ENCODE results near the gene RPL41. TPM values are rescaled to one million over a fixed set of nuclear protein-coding genes. Genes with fewer than 3 reads are reported as not detected.

RPL41 gene
- polyA plus RNA-seq, 1 experiment = 7,461 TPM

GRCh38 chr12:56104815-56105608 is 11.4 kb upstream of the RPL41 start:
- ChIA-PET CTCF (interaction anchor here (0.8 to 2.2 kb wide), 5 partner anchors 14 to 109 kb away, joined by 3 to 12 read pairs (median 4); partner anchors contain the start of gene ZC3H10), POLR2A (interaction anchor here (0.9 to 3.3 kb wide), 14 partner anchors 10 to 255 kb away, joined by 3 to 42 read pairs (median 4); partner anchors contain the start of genes ERBB3, ESYT1, IKZF4 and RAB5B)
- Histone ChIP-seq H3K4me3 (ENCODE audit: low read depth, low read length) (peak overlapping the region; percentile 92), H3K27me3 (ENCODE audit: control insufficient read depth, insufficient read depth, low read length) (no peaks in the 10 kb centered on the region), H3K9me3 (ENCODE audit: control insufficient read depth, insufficient read depth, low read length) (peaks cover 6% of the 10 kb centered on the region; the same call in 1 of the 2 replicates), H3K27ac (ENCODE audit: low read depth, low read length) (peak overlapping the region; percentile 21)
- DNase-seq (ENCODE audit: low read depth, low spot score) = no peak
- TF ChIP-seq CTCF (IDR thresholded peaks at IDR 0.05; ENCODE audit: low read depth, low read length) = no peak

GRCh38 chr12:56105609-56105902 is 10.9 kb upstream of the RPL41 start:
- ChIA-PET POLR2A (interaction anchor here (0.5 to 3.3 kb wide), 3 partner anchors 12 to 70 kb away, joined by 3 to 42 read pairs (median 19); partner anchors contain the start of genes ERBB3, RPL41 and ZC3H10), CTCF (no interaction called here)

GRCh38 chr12:56107242-56107641 is 9.2 kb upstream of the RPL41 start:
- peaks cover 6% of the 10 kb centered on the region; the same call in 1 of the 2 replicates for H3K9me3 ChIP-seq (ENCODE audit: control insufficient read depth, insufficient read depth, low read length)
- no peaks in the 10 kb centered on the region for H3K27me3 ChIP-seq (ENCODE audit: control insufficient read depth, insufficient read depth, low read length)
- no peak for TF ChIP-seq CTCF (IDR thresholded peaks at IDR 0.05; ENCODE audit: low read depth, low read length)
- ChIA-PET POLR2A (no interaction called here), CTCF (interaction anchor here (1.8 kb wide), 1 partner anchor 28 kb away, joined by 6 read pairs; the partner anchor contains the start of gene ERBB3)
- no peak for DNase-seq (ENCODE audit: low read depth, low spot score)
- no peak overlapping the region for H3K4me3 ChIP-seq (ENCODE audit: low read depth, low read length)
- H3K27ac ChIP-seq (ENCODE audit: low read depth, low read length) = no peak overlapping the region

More at GRCh38 chr12:56105609-56105902, 10.9 kb upstream of the RPL41 start:
- no peak for DNase-seq (ENCODE audit: low read depth, low spot score)
- TF ChIP-seq CTCF (IDR thresholded peaks at IDR 0.05; ENCODE audit: low read depth, low read length) = no peak
- Histone ChIP-seq H3K9me3 (ENCODE audit: control insufficient read depth, insufficient read depth, low read length) (peaks cover 6% of the 10 kb centered on the region; the same call in 1 of the 2 replicates), H3K4me3 (ENCODE audit: low read depth, low read length) (peak overlapping the region; percentile 92), H3K27me3 (ENCODE audit: control insufficient read depth, insufficient read depth, low read length) (no peaks in the 10 kb centered on the region), H3K27ac (ENCODE audit: low read depth, low read length) (no peak overlapping the region)

GRCh38 chr12:56110571-56110970 is 5.9 kb upstream of the RPL41 start:
- ChIA-PET POLR2A (no interaction called here), CTCF (no interaction called here)
- DNase-seq (ENCODE audit: low read depth, low spot score) = no peak
- H3K27ac ChIP-seq (ENCODE audit: low read depth, low read length) = no peak overlapping the region
- no peak overlapping the region for H3K4me3 ChIP-seq (ENCODE audit: low read depth, low read length)
- H3K27me3 ChIP-seq (ENCODE audit: control insufficient read depth, insufficient read depth, low read length) = no peaks in the 10 kb centered on the region
- H3K9me3 ChIP-seq (ENCODE audit: control insufficient read depth, insufficient read depth, low read length) = no peaks in the 10 kb centered on the region
- TF ChIP-seq CTCF (IDR thresholded peaks at IDR 0.05; ENCODE audit: low read depth, low read length) = no peak

- no peak for DNase-seq (ENCODE audit: low read depth, low spot score)
- no peak overlapping the region for H3K4me3 ChIP-seq (ENCODE audit: low read depth, low read length)
- ChIA-PET POLR2A (interaction anchor here (1.7 kb wide), 1 partner anchor 10 kb away, joined by 3 read pairs; the partner anchor contains the start of gene PA2G4), CTCF (no interaction called here)
- TF ChIP-seq CTCF (IDR thresholded peaks at IDR 0.05; ENCODE audit: low read depth, low read length) = no peak
- no peak overlapping the region for H3K27ac ChIP-seq (ENCODE audit: low read depth, low read length)
- H3K9me3 ChIP-seq (ENCODE audit: control insufficient read depth, insufficient read depth, low read length) = no peaks in the 10 kb centered on the region; the same call in 1 of the 2 replicates
- no peaks in the 10 kb centered on the region for H3K27me3 ChIP-seq (ENCODE audit: control insufficient read depth, insufficient read depth, low read length)
Measured at GRCh38 chr12:56114084-56114483, 2.3 kb upstream of the RPL41 start.

All from AG04450 (cell line).